Panc1 (cell line): Measurements from ENCODE around the gene ARFGEF3.

ENCODE experiments used
- CTCF ChIP-seq: fragments of 450-650 bp; IDR thresholded peaks from 2 replicates; pipeline ENCODE4 v1.5.1; 2017; ENCODE audit warnings: mild to moderate bottlenecking
- POLR2AphosphoS5 ChIP-seq: IDR thresholded peaks from 2 replicates; pipeline ENCODE4 v1.6.1; 2012; ENCODE audit warnings: mild to moderate bottlenecking, low read depth, low read length, moderate library complexity
- REST ChIP-seq, 2 experiments: IDR thresholded peaks; 2 replicates each; pipeline ENCODE4 v1.6.1; 2011 to 2012; ENCODE audit warnings: low read depth in 2 of 2, control low read depth in 1 of 2, low read length in 1 of 2, mild to moderate bottlenecking in 1 of 2, moderate library complexity in 1 of 2; ENCODE audit not compliant: insufficient read depth in 1 of 2
- SIN3A ChIP-seq: IDR thresholded peaks from 2 replicates; pipeline ENCODE4 v1.6.1; 2012; ENCODE audit warnings: low read depth, mild to moderate bottlenecking, low read length, moderate library complexity, borderline replicate concordance; ENCODE audit not compliant: insufficient read depth
- TCF7L2 ChIP-seq: IDR thresholded peaks from 2 replicates; pipeline ENCODE4 v1.6.1; 2011; ENCODE audit warnings: mild to moderate bottlenecking, low read depth, low read length, inconsistent platforms

GRCh38 chr6:138219901-138220300 is 58.2 kb downstream of the ARFGEF3 start:
- TF ChIP-seq CTCF = no peak
- TF ChIP-seq POLR2AphosphoS5 = no peak
- TF ChIP-seq TCF7L2 = no peak
- TF ChIP-seq REST (IDR thresholded peaks at IDR 0.05; ENCODE audit: insufficient read depth in 1 of 2, low read depth in 2 of 2, low read length in 1 of 2) = no peak
- TF ChIP-seq SIN3A = no peak
